Coronary artery (tissue), 2 donors: ENCODE measurements around the gene PSMA7.

Source experiments
- DNase-seq: peaks from one replicate; pipeline ENCODE4 v3.0.0-alpha.2; 2017; ENCODE audit warnings: low spot score
- H3K27ac ChIP-seq, 2 donors: fragments of 200-600 bp; sonication (generic); one replicate each; pipeline ENCODE4 v1.5.1; 2016 to 2019
- H3K4me3 ChIP-seq: fragments of 200-600 bp; sonication (generic); 2 replicates; pipeline ENCODE4 v1.5.1; 2016; ENCODE audit warnings: mild to moderate bottlenecking, moderate library complexity
- TF ChIP-seq, protein P1 (sequence below): fragments of 200-600 bp; sonication (generic); IDR thresholded peaks from one replicate; pipeline ENCODE4 v1.5.1; 2019; ENCODE audit warnings: antibody characterized with exemption

Gene PSMA7

DNA sequence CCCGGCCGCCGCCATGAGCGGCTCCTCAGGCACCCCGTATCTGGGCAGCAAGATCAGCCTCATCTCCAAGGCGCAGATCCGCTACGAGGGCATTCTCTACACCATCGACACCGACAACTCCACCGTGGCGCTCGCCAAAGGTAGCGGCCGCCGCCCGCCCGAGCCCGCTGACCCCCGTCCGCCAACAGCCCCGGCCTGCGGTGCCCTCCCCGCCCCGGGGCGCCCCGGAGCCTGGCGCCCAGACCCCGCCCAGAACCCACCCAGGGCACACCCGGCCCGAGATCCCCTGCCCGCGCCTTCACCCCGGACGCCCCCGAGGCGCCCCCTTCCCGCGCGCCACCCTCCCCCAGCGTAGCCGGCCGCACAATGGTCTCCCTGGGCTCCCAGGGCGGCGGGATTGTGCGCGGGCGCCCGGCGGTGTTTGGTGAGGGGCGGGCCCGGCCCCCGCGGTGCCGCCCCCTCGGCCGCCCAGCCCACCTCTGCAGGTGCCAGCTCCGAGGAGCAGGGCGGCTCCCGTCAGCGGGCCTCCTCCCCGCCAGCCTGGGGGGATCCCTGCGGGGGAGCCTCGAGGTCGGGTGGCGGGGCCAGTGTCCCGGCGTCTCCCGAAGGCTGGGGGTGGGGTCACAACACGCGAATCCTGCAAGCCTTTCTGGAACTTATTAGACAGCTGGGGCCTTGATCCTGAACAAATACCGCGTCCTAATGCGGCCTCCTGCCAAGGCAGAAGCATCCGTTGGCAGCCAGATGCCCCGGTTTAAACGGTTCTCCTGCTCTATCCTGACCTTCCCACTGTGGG lies 20.3 kb downstream of the PSMA7 start:
- TF ChIP-seq, protein P1, sequence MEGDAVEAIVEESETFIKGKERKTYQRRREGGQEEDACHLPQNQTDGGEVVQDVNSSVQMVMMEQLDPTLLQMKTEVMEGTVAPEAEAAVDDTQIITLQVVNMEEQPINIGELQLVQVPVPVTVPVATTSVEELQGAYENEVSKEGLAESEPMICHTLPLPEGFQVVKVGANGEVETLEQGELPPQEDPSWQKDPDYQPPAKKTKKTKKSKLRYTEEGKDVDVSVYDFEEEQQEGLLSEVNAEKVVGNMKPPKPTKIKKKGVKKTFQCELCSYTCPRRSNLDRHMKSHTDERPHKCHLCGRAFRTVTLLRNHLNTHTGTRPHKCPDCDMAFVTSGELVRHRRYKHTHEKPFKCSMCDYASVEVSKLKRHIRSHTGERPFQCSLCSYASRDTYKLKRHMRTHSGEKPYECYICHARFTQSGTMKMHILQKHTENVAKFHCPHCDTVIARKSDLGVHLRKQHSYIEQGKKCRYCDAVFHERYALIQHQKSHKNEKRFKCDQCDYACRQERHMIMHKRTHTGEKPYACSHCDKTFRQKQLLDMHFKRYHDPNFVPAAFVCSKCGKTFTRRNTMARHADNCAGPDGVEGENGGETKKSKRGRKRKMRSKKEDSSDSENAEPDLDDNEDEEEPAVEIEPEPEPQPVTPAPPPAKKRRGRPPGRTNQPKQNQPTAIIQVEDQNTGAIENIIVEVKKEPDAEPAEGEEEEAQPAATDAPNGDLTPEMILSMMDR, result no peak
- no peak for DNase-seq
- Histone ChIP-seq H3K27ac (peak overlapping the region; percentile 84 to 99), H3K4me3 (peak overlapping the region; percentile 99)

DNA sequence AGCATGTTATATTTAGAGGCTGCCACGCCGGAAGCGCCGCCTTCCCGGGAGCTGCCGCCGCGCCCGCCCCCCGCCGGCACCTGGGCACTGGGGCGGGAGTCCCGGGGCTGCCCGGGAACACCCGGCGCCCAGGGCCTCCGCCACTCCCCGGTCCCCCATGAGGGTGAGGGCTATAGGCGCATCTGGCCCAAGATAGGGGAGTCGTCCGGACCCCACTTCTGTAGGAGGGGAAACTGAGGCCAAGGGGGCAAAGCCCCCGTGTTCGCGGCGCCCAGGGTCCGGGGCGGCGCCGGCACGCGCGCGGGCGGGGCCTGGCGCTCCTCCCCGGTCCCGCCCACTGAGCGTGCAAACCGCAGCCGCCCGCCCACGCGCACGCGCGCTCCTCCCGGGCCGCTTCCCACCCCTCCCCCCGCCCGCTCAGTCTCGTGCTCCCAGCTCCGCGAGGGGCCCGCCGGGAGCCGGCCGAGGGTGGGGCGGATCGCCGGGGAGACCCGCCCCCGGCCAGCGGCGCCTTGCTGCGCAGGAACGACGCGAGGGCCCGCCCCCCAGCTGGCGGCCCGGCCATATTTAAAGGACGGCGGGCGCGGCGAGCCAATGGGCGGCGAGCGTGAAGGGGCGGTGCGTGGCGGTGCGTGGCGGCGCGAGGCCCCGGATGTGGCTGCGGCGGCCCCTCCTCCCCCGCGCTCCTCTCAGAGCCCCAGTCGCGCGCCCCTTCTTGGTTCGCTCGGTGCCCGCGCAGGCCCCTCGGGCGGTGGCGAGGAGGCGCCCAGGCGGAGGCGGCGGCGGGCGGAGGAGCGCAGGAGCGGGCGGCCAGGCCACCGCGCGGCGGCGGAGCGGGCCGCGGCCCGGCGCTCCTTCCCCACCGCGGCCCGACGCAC lies 21.2 kb downstream of the PSMA7 start, which contains the start of gene LSM14B:
LSM14B (plus strand) TSS at position 700 of the 878 bp plus-strand sequence. CDS start 192 bp downstream, outside the sequence.
- H3K4me3 ChIP-seq, result peak within 1 kb of the TSS; percentile 99
- peak; percentile 98 for DNase-seq
- TF ChIP-seq, protein P1, result no peak
- H3K27ac ChIP-seq, result peak within 1 kb of the TSS; percentile 99

DNA sequence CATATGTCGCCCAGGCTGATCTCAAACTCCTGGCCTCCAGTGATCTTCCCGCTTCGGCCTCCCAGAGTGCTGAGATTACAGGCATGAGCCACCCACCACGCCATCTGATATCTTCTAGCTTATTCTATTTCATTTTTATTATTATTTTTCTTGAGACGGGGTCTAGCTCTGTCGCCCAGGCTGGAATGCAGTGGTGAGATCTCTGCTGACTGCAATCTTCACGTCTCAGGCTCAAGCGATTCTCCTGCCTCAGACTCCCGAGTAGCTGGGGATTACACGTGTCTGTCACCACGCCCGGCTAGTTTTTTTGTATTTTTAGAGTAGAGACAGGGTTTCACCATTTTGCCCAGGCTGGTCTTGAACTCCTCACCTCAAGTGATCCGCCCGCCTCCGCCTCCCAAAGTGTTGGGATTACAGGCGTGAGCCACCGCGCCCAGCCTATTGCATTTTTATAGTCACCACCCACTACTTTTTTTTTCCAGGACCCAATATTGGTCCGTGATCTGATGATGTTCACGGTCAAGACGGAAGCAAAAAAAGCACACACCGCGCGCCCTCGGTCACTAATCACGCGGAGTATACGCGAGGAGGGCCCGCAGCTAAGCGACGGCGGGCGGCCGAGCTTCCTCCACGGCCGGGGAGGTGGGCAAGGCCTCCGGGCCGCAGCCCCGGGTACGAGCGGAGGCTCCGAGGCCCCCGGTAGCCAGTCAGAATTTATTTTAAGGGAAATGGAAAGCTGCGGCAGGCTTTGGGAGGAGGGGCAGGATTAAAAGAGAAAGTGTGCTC lies 22.0 kb downstream of the PSMA7 start:
- TF ChIP-seq, protein P1, result no peak
- Histone ChIP-seq H3K4me3 (peak overlapping the region; percentile 99), H3K27ac (peak overlapping the region; percentile 99)
- DNase-seq, result no peak

DNA sequence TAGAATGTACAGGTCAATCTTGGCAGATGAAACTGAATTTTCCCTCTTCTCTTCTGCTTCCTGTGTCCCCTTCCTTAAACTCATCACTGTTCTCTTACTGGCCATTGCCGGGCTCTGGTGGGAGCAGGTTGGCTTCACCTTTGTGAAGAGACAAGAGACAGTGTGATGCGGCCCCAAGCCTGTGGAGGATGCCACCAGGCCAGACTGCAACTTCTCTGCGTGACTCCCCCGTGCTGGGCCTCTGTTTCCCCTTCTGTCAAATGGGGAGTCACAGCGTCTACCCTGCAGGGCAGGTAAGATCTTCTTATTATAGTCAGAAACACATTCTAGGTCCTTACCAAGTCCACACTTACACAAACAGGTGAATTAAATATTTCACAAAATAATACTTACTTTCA lies 22.8 kb downstream of the PSMA7 start:
- Histone ChIP-seq H3K4me3 (no peak overlapping the region), H3K27ac (peak overlapping the region in 1 of 2 donors; percentile 58)
- DNase-seq, result no peak
- TF ChIP-seq, protein P1, result no peak

DNA sequence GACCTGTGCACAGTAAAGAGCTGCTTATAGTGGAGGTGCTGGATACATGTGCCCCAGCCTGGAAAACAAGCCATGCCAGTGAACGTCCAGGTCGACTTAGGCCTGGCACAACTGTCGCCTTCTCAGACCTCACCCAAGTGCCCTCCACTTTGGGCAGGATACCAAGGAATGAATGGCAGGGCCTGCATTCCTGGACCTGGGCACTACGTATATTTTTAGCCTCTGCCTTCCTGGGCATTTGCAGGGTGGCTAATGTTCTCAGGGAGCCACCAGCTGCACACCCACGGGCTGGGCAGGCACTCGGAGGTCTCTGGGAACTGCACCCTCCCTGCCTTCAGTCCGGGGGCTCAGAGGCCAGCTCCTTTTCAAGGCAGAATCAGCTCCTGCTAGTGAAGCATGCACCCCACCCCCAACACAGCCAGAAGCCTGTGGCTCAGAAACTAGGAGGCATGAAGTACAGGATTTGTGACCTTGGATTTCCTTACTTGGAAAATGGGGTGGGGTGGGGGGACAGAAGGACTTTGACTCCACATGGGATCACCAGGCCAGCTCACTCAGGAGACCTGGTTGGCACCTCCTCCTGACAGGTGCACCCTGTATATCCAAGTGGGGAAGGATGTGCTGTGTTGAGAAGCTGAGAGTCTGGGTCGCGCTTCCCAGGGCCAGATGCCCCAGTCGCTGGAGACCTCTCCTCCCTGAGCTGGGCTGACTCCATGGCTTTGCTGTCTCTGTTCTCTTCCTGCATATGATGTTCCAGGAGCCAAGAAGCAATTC lies 23.4 kb downstream of the PSMA7 start:
- Histone ChIP-seq H3K4me3 (no peak overlapping the region), H3K27ac (peak overlapping the region in 1 of 2 donors; percentile 58)
- TF ChIP-seq, protein P1, result no peak
- DNase-seq, result no peak

DNA sequence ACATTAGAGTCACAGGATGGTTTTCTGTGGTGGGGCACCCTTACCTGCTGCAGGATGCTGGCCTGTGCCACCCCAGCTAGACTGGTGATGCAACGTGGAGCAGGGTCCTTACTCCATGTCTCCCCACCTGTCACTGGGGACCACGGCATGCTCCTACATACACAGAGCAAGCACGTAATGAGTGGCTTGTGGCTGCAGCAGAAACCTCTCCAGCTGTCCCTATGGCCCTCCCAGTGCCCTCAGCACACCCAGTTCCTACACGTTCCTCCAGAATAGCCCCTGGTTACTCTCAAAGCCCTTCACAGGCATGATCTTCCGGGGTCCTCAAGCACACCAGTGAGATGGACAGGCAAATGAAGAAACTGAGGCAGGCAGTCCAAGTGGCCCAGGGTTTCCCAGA lies 24.1 kb downstream of the PSMA7 start:
- H3K4me3 ChIP-seq, result no peak overlapping the region
- TF ChIP-seq, protein P1, result no peak
- peak overlapping the region in 1 of 2 donors; percentile 58 for H3K27ac ChIP-seq
- no peak for DNase-seq
